ENCODE data around the gene SVOPL. TPM values are rescaled to one million over a fixed set of nuclear protein-coding genes. Genes with fewer than 3 reads are reported as not detected.

The SVOPL gene, protein sequence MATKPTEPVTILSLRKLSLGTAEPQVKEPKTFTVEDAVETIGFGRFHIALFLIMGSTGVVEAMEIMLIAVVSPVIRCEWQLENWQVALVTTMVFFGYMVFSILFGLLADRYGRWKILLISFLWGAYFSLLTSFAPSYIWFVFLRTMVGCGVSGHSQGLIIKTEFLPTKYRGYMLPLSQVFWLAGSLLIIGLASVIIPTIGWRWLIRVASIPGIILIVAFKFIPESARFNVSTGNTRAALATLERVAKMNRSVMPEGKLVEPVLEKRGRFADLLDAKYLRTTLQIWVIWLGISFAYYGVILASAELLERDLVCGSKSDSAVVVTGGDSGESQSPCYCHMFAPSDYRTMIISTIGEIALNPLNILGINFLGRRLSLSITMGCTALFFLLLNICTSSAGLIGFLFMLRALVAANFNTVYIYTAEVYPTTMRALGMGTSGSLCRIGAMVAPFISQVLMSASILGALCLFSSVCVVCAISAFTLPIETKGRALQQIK
- total RNA-seq, result 0.74 TPM
- long read RNA-seq, partial matches to known transcripts, result 0 of 1 reads
- long read RNA-seq, other reads (novel, unspliced or antisense), result 1 of 1 reads

DNA sequence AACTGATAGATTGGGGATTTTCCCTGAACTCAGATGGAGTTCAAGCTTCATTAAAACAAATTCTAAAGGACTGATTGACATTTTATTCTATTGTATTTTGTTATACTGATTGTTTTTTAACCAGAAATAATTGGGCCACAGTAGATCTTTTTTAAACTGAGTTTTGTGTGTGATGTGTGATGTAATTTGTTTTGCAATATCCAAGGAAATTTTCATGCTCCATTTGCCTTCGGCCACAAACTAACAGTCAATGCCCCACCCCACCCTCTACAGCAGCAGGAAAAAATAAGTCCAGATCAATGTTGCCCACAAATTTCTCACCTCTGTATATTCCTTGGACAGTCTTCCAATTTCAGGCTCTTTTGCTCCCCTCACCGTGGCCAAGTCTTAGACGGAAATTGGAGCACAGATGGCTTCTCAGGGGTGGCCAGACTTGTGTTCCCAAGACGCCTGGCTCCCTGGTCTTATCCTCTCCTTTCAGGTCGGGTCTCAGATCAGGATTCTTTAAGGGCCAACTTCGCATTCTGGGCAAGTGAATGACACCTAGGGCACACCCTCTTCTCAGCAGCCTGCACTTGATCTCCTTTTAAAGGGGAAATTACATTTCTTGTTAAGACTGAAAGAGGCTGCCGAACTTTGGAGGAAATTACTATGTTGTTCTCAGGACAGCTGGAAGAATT, at the start of gene SVOPL:
Gene SVOPL, minus strand, starts transcription at position 506 of the 680 bp plus-strand sequence. CDS start 22,317 bp downstream, outside the sequence.
- H3K27ac ChIP-seq, result no peak within 1 kb of the TSS
- DNase-seq (no peak), ATAC-seq (no peak)
- no peak within 1 kb of the TSS for H3K4me3 ChIP-seq
- no peaks in the 10 kb centered on the region for H3K27me3 ChIP-seq (ENCODE audit: low read depth)
- no peaks in the 10 kb centered on the region for H3K36me3 ChIP-seq
- TF ChIP-seq, protein P1, sequence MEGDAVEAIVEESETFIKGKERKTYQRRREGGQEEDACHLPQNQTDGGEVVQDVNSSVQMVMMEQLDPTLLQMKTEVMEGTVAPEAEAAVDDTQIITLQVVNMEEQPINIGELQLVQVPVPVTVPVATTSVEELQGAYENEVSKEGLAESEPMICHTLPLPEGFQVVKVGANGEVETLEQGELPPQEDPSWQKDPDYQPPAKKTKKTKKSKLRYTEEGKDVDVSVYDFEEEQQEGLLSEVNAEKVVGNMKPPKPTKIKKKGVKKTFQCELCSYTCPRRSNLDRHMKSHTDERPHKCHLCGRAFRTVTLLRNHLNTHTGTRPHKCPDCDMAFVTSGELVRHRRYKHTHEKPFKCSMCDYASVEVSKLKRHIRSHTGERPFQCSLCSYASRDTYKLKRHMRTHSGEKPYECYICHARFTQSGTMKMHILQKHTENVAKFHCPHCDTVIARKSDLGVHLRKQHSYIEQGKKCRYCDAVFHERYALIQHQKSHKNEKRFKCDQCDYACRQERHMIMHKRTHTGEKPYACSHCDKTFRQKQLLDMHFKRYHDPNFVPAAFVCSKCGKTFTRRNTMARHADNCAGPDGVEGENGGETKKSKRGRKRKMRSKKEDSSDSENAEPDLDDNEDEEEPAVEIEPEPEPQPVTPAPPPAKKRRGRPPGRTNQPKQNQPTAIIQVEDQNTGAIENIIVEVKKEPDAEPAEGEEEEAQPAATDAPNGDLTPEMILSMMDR (IDR thresholded peaks at IDR 0.05), result no peak
- no peaks in the 10 kb centered on the region for H3K9me3 ChIP-seq
- intact Hi-C loops (cut with DNase I), result no loop called here
- H3K4me1 ChIP-seq, result no peaks in the 10 kb centered on the region

DNA sequence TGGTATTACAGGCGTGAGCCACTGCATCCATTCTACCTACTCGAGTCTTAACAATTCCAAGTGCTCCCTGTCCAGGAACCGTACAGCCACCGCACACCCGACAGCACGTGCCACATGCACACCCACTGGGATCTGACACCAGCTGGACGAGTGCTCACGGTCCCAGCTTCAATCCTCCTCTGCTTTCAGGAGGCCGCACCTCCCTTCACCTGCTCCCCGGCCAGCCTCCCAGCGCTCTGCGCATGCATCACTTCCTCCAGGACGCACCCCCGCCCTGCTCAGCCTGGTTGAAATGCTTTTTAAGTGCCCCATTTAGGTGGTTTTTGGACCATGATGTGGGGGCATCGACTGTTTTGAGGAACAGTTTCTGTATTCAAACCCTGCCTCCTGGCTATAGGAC, 49.3 kb upstream of the SVOPL start:
- intact Hi-C loops (cut with DNase I), result no loop called here
- Histone ChIP-seq H3K4me3 (no peak overlapping the region), H3K27me3 (ENCODE audit: low read depth) (no peaks in the 10 kb centered on the region), H3K9me3 (no peaks in the 10 kb centered on the region), H3K27ac (no peak overlapping the region), H3K36me3 (no peaks in the 10 kb centered on the region), H3K4me1 (peaks cover 7% of the 10 kb centered on the region)
- DNase-seq (no peak), ATAC-seq (no peak)
- TF ChIP-seq, protein P1 (IDR thresholded peaks at IDR 0.05), result no peak

DNA sequence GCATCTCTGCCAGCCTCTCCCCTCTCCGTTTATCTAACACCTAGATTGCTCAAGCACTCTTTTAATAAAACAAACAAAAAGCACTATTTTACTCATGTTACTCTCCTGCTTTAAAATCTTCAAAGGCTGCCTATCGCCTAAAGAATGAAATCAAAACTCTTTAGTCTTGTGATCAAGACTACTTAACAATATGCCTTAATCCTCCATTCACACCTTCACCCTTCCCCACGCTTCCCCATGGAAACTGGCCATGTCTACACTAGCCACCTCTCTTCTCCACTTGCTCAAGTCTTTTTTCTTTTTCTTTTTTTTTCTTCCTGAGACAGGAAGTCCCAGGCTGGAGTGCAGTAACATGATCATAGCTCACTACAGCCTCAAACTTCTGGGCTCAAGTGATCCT, 48.8 kb upstream of the SVOPL start:
- Histone ChIP-seq H3K36me3 (no peaks in the 10 kb centered on the region), H3K27ac (no peak overlapping the region), H3K9me3 (no peaks in the 10 kb centered on the region), H3K27me3 (ENCODE audit: low read depth) (no peaks in the 10 kb centered on the region), H3K4me1 (peaks cover 7% of the 10 kb centered on the region), H3K4me3 (no peak overlapping the region)
- TF ChIP-seq, protein P1 (IDR thresholded peaks at IDR 0.05), result no peak
- intact Hi-C loops (cut with DNase I), result no loop called here
- DNase-seq (no peak), ATAC-seq (no peak)

DNA sequence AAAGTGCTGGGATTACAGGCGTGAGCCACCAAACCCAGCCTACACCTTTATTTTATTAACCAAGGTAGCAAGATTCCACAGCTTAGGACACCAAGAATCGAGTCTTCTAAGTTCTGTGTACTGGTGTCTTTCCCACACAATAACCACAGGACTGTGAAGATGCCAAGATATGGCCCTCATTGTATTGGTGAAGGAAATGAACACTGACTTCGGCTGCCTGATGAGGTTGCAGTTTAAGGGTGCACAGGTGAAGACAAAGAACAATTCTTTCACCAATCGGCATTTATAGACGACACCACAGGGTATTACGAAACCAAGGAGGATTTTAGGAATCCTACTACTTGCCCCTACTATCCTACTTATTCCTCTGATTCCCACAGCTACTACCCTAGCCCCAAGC, 47.5 kb upstream of the SVOPL start:
- Histone ChIP-seq H3K27ac (no peak overlapping the region), H3K36me3 (no peaks in the 10 kb centered on the region), H3K4me1 (peaks cover 4% of the 10 kb centered on the region), H3K4me3 (no peak overlapping the region), H3K9me3 (no peaks in the 10 kb centered on the region), H3K27me3 (ENCODE audit: low read depth) (no peaks in the 10 kb centered on the region)
- ATAC-seq (no peak), DNase-seq (no peak)
- intact Hi-C loops (cut with DNase I), result no loop called here
- TF ChIP-seq, protein P1 (IDR thresholded peaks at IDR 0.05), result no peak

DNA sequence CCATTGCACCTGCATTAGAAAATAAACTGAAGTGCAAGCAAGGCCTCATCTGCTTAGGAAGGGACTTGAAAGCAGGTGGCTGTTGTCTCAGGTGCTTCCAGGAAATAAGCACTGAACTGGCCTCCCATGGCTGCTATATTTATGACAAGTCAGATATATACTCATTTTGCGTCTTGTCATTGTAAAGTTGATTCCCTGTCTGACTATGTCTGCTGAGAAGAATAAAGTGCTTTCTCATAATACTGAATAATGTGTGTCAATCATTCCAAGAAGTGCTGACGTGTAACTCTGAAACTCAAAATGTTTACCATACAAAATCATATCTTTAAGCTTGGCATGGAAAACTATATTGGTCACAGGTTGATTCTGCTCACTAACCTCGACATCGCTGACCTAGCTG, 44.9 kb upstream of the SVOPL start:
- Histone ChIP-seq H3K9me3 (no peaks in the 10 kb centered on the region), H3K27me3 (ENCODE audit: low read depth) (no peaks in the 10 kb centered on the region), H3K4me3 (no peak overlapping the region), H3K36me3 (no peaks in the 10 kb centered on the region), H3K4me1 (no peaks in the 10 kb centered on the region), H3K27ac (no peak overlapping the region)
- ATAC-seq (no peak), DNase-seq (no peak)
- intact Hi-C loops (cut with DNase I), result no loop called here
- TF ChIP-seq, protein P1 (IDR thresholded peaks at IDR 0.05), result no peak
